Fibroblast of skin of right biceps (primary cell): ENCODE data around the gene HNRNPLL.
A peak's percentile ranks its signal among the peaks of the same experiment; 100 is the strongest.

Experiments
- DNase-seq: peaks from one replicate; pipeline ENCODE4 v3.0.0-alpha.2; 2013

HNRNPLL gene

DNA sequence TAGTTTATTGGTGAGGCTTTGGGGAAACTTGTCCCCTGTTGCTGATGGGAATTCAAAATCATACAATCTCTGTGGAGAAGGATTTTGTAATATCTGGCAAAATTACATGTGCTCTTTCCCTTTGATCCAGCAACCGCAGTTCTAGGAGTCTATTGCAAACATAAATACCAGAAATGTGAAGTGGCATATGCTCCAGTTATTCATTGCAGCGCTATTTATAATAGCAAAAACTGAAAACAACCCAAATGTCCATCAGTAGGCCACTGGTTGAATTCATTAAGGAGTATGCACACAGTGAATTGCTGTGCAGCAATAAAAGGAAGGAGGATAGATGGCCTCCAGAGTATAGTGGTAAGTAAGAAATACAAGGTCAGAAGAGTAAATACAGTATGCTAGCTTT is 76.5 kb downstream of the HNRNPLL start:
- DNase-seq: peak; percentile 74

DNA sequence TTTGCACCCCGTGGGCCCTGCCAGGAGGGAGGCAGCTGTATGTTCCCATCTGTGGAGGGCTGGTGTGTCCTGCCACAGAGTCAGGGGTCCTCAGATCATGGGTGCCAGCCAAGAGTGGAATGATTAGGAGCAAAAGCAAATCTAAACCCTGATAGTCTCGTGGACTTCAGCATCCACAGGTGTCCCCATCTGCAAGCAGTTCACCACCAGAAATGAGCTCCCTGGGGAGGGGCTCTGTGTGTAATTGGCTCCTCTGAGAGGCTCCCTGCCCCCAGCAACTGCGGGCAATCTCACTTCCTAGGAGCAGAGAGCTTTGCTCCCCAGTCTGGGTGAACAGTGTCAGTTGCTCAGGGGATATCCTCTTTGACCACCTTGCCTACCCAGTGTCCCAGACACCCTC is 78.1 kb downstream of the HNRNPLL start:
- DNase-seq: no peak

DNA sequence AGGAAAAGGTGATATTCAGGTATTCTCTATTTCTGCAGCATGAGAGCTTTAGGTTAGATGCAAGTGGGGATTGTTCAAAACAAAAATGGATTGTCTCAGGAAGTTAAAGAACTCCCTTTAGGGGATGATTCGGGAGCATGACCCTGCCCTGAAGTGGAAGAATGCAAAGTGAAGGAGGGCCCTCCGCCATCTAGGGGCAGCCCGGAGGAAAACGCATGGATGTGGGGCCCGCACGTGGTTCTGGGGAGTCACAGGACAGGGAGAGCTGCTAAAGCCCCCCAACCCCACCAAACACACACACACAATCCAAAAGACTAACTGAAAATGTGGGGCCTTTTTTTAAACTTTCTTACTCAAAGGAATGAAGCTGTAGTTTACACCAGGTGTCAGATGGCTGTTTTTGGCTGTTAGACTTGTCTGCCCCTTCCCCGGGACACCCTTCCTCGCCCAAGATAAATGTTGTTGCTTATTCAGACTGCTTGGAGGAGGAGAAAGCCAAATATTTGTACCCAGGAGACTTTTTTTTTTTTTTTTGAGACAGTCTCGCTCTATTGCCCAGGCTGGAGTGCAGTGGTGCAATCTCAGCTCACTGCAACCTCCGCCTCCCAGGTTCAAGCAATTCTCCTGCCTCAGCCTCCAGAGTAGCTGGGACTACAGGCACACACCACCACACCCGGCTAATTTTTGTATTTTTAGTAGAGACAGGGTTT is 78.8 kb downstream of the HNRNPLL start:
- DNase-seq: no peak

DNA sequence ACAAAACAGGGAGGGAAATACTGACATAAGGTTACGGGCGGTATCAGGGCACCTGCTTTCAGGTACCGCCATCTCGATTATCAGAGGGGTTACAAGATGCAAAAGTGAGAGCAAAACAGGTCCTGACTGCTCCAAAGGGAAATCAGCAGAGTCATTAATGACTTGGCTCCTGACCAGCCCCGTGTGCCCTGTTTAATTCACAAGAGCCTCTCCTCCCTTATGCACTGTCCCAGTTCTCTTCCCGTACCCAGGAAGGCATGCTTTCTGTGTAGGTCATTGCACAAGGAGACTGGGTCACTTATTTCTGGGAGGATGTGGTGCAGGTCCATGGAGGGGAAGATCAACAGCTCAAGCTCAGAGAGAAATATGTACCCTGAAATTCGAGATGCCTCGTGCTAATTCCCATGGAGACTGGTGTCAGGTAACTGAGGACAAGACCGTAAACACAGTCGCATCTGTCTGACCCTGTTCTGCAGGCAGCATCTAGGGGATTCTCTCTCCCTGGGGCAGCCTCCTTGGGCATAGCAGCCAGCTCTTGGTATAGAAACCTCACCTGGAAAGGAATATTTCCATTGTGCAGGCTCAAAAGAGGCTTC is 79.9 kb downstream of the HNRNPLL start:
- no peak for DNase-seq

DNA sequence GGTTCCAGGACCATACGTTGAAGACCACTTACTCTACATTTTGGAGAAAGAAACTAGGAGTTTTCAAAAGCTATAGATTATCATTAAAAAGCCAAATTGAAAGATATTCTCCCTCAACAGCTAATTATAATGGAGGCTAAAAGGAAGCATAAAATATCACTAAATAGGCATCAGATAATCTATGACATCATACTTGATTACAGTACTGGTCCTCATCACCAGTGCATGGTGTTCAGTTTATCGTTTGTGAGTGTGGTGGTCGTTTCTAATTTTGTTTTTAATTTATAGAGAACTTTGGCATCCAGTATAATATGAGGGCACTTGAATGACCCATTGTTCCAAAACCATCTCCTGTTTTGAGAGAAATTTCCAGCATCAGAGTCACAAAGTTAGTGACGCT is 80.9 kb downstream of the HNRNPLL start:
- no peak for DNase-seq

DNA sequence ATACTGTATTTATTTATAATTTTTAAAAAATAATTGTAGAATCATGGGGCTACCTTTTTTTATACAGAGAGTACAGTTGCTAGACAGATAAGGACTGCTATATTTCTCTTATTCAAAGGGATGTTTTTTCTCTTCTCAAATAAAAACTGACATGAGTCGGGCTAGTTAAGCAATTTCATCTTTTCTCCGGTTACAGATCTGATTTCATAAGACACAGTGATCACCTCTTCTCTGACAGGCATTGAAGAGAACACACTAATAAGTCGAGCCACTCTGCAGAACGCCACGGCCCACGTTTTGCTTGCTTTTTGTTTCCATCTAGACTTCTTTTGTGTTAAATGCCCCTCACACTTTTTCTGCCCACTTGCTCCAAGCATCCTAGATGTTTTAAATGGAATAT is 85.4 kb downstream of the HNRNPLL start:
- no peak for DNase-seq

DNA sequence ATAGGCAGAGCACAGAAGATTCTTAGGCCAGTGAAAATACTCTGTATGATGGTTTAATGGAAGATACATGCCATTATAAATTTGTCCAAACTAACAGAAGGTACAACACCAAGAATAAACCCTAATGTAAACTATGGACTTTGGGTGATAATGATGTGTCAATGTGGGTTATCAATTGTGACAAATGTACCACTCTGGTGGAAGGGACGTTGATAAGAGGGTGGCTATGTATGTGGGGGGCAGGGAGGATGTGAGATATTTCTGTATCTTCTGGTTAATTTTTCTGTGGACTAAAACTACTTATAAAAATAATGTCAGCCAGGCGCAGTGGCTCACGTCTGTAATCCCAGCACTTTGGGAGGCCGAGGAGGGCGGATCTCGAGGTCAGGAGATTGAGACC is 86.2 kb downstream of the HNRNPLL start:
- no peak for DNase-seq

DNA sequence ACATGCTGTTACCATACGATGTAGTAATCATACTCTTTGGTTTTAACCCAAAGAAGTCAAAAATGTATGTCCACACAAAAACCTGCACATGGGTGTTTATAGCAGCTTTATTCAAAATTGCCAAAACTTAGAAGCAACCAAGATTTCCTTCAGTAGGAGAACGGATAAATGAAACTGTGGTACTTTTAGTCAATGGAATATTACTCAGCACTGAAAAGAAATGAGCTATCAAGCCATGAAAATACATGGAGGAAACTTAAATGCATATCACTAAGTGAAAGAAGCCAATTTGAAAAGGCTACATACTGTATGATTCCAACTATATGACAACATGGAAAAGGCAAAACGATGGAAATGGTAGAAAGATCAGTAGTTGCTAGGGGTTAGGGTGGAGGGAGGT is 86.6 kb downstream of the HNRNPLL start:
- DNase-seq: no peak

DNA sequence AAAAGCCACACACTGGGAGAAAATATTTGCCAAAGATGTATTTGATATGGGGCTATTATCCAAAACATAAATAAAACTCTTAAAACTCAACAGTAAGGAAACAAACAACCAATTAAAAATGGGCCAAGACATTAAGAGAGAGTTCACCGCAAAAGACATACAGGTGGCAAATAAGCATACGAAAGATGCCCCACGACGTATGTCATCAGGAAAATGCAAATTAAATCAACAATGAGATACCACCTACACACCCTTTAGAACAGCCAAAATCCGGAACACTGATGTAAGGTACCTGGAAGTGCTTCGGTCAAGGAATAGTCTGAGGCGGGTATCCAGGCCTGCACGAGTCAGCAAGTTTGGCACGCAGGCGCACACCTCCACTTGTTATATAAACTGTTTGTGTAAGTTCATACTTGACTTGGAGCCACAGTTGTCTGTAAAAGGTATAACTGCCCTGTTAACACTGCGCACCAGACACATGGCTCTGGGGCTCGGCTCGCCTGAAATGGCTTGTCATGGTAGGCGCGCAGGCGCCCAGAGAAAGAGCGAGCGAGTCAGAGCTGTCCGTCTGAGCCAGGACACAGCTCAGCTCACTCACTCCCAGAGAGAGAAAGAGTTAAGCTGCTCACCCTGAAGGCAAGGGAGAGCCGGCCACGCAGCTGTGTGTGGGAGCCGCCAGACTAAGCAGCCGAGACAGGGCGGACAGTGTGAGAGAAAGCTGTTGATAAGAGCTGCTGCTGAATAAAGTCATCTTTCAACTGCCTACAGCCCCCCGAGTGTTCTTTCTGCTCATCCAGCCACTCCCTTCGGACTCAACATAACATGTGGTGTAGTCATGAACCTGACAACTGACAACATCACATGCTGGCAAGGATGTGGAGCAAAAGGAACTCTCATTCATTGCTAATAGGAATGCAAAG is 87.3 kb downstream of the HNRNPLL start:
- peak; percentile 53 for DNase-seq

DNA sequence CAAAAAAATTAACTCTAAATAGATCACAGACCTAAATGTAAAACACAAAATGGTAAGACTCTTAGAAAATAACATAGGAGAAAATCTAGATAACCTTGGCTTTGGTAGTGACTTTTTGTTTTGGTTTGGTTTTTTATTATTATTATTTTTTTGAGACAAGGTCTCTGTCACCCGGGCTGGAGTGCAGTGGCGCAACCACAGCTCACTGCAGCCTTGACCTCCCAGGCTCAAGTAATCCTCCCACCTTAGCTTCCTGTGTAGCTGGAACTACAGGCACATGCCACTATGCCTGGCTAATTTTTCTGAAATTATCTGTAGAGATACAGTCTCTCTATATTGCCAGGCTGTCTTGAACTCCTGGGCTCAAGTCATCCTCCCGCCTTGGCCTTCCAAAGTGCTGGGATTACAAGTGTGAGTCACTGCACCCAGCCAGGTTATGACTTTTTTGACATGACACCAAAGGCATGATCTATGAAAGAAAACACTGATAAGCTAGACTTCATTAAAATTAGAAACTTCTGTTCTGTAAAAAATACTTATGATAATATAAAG is 88.0 kb downstream of the HNRNPLL start:
- no peak for DNase-seq

DNA sequence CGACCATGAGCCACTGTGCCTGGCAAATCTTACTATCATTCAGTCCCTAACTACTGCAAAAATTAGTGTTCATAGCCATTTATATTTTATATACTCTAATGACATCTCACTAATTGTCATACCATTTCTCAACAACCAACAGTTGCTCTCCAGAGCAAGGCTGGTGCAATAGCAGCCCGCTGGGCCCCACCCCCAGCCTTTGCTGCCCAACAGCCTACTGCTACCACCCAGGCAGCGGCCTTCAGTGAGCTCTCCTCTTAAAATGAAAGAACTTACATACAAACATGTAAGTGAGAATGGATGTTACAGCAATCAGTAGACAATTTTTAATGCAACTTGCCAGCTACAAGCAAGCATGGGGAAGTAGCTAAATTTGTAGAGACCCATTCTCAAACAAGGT is 90.5 kb downstream of the HNRNPLL start:
- DNase-seq: no peak
